Effector CD4-positive, alpha-beta T cell (primary cell): Measurements from ENCODE around the gene EPHA10.
"Not testable (repeated sequence)": the region's sequence is repeated elsewhere in the genome, so short reads cannot be mapped to it uniquely, and the experiment has no call there.

Experiments
- DNase-seq: peaks from one replicate; pipeline ENCODE4 v3.0.0-alpha.2; 2020
- total RNA-seq: gene quantifications from one replicate; lab custom pipeline; 2026; lab: John Stamatoyannopoulos, UW

Gene EPHA10
- total RNA-seq: 0.94 reads per million

DNA sequence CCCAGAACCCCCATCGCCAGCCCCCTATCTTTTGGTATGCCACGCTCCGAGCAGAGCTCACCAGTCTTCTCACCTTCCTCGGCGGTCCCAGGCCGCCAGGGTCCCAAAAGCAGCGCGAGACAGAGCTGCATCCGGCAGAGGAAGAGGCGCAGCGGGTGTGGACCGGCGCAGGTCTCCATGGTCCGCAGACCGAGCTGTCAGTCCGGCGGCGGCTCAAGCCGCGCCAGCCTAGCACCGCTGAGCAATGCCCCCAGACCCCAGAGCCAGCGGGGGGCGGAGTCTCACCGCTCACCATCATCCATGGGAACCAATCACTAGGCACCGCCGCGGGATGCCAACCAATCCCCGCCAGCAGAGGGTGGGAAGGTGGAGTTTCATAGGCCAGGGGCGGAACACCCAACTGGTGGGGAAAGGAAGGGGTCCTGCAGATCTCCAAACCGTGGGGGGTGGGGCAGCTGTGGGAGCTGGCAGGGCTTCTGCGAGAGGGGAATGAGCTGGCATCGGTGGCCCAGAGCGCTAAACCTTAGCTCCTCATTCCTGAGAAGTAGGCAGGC, at the start of gene EPHA10:
TSS of gene EPHA10 (minus strand) at position 233 of the 554 bp plus-strand sequence. CDS start at position 179, 54 bp downstream.
- no peak for DNase-seq

DNA sequence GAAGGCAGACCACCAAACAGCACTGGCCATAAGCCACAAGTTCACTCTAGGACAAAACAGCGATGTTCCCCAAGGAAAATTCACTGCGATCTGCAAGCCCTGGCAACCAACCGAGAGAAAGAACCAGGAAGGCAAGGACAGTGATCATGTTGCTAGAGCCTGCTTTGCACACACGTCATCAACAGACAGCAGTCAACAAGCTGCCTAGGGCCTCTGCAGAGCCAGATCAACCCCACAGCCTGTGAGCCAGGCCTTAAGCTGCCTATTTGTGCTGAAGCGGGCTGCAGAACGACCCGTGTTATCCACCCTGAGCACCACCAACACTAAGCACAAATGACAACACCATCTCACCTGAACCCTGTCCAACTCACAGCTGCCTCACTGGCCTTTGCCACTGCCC, 49.3 kb upstream of the EPHA10 start:
- no peak for DNase-seq

DNA sequence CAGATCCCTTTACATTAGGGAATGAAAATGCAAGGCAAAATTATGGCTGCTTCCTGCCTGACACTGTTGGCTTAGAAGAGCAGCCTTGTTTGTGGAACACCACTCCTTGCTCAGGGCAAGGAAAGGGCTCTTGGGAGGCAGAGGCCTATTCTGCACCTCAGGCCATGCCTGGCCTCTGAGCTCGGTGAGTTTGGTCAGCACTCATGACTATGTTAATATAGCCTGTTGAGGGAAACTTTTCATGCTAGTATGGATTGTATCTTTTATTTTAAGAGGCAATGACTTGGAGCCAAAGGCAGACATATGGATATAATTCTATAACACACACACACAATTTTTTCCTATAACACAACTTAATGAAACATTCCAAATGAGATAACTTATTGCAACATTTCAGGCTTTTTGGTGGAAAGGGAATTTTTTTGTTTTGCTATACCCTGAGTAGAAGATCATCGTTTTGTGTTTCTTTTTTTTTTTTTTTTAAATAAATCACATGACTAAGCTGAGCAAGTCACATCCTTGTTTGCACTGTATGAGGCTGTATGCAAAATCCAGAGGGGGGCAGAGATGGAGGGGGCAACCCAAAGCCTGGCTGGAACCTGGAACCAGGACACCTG, 48.7 kb upstream of the EPHA10 start:
- DNase-seq: no peak

DNA sequence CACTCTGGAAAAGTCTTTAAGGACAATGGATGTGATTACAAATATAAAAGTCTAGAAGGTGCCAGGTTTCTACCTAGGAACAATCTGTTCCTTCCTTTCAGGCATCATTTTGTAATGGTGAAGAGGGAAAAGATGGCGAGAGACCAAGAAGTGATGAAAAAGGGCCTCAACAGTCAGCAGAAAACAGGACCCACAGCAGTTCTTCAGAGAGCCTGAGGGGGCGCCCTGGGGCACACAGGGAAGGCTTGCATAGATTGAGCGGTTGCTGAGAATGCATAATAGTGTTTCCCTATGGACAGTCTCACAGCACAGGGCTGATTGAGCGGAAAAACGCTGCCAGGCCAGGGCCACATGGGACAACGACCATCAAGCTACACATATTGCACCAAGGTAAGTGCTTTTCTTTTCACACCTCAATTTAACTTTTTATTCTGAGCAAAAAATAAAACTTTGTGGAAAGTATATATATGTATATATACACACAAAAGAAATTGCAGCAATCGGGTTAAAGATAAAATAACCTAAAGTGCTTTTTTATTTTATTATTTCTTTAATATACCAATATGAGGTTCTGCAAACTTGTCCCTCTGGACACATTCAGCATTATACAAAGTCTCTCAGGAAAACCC, 46.2 kb upstream of the EPHA10 start:
- DNase-seq: peak; percentile 51

DNA sequence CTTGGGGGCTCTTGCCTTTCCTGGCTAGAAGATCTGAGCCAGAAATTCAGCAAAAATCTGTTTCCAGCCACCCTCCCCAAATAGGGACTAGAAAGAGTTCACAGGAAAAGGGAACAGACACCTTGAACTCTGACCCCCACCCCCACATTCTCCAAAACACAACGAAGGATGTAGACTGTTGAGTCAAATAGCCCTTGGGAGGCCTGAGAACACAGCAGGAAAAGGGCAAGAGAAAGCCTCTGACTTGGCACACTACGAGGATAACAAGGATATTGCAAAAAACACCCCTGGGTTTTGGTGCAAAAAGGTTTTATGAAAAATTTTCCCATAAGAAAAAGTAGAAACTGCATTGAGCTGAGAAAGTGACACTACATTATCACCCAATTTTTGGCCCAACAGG, 45.0 kb upstream of the EPHA10 start:
- no peak for DNase-seq

DNA sequence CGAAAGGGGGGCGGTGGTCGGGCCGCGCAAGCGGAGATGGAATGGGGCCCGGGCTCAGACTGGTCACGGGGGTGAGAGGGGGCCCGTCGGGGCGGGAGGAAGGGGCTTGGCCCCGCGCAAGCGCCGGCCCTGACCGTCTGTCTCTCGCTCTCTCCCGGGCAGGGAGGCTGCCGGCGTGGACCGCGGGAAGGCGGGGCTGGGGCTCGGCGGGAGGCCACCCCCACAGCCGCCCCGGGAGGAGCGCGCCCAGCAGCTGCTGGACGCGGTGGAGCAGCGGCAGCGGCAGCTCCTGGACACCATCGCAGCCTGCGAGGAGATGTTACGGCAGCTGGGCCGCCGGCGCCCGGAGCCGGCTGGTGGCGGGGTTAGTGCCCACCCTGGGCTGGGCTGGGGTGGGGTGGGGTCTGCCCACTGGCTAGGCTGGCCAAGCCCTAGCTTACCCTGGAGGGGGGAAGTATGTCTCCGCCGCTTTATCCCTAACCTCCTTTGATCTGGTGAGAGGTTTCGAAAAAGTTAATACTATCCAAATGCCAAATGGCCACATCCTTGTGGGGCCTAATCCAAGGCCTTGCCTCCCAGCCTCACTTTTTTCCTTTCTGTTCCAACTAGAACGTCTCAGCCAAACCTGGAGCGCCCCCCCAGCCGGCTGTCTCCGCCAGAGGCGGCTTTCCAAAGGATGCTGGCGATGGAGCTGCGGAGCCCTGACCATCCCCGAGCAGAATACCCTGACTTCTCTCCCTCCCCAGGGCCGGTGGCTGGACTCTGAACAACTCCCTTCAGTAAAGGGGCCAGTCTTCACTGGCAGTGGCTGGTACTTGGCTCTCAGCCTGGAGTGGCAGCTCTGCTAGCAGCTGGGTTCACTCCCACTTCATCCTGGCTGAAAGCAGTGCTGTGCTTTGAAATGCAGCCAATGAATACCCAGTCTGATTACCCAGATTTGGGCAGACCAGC, 43.7 kb upstream of the EPHA10 start:
- DNase-seq: peak; percentile 43

DNA sequence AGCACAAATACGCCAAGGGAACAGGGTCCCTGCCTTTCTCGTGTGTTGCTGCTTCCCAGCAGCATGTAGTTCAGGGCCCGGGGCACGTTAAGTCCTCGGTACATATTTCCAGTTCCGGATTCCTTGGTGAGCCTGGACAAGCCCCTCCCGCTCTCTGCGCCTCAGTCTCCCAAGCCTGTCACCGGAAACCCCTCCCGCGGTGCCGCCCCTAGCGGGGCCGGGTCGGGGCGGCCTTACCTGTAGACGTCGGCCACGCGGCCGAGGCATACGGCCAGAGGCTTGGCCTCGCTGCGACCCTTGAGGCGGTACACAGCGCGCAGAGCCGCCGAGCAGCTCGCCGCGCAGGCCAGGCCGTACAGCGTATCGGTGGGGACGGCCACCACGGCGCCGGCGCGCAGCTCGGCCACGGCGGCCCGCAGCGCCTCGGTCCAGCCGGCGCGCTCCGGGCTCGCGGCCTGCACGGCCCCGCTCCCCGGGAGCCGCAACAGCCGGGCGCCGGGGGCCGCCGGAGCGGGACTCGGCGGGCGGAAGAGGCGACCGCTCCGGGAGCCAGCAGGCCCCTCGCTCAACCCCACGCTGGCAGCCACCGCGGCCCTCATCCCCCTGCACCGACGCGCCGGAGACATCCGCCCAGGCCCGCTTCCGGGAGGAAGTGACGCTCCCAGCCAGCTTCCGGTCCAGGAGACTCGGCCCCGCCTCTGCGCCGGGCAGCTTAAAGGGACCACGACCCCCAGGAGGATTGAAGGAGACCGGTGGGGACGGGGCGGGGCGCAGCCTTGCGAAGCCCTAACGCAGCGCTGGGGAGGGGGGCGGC, 42.8 kb upstream of the EPHA10 start, which contains the start of the genes C1orf122 and YRDC:
TSS of gene C1orf122 (plus strand) at position 236 of the 814 bp plus-strand sequence. CDS start 615 bp downstream, outside the sequence.
TSS of gene YRDC (minus strand) at position 654 of the 814 bp plus-strand sequence. CDS start at position 626, 28 bp downstream.
- DNase-seq: peak; percentile 90

DNA sequence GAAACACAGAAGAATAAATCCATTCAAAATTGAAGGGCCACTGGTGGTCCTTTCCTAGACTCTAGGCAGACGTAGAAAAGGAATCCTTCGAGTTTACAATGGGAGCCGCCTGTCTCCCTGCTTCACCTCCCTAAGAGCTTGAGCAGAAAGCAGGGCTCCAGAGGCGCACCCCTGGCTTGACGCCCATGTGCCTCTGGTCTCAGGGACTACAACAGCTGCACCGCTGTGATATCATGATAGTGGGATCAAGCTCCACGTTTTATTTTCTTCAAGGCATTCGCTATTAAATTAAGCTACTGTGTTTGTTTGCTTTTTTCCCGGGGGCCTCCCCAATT, 42.3 kb upstream of the EPHA10 start:
- DNase-seq: no peak

DNA sequence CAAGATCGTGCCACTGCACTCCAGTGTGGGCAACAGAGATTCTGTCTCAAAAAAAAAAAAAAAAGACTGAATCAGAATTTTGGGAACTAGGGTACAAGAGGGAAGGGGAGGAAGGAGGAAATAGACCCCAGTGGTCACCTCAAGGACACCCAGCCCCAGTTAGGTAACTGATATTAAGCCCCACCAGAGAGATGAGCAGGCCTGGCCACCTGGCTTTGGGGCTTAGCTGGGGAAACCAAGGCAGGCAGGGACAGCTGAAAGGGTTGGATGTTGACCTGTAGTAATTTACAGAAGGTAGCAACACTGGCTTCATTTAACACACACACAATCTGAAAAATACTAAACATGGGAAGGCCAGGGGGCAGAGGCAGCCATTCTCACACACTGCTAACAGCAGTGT, 37.5 kb upstream of the EPHA10 start:
- DNase-seq: no peak

DNA sequence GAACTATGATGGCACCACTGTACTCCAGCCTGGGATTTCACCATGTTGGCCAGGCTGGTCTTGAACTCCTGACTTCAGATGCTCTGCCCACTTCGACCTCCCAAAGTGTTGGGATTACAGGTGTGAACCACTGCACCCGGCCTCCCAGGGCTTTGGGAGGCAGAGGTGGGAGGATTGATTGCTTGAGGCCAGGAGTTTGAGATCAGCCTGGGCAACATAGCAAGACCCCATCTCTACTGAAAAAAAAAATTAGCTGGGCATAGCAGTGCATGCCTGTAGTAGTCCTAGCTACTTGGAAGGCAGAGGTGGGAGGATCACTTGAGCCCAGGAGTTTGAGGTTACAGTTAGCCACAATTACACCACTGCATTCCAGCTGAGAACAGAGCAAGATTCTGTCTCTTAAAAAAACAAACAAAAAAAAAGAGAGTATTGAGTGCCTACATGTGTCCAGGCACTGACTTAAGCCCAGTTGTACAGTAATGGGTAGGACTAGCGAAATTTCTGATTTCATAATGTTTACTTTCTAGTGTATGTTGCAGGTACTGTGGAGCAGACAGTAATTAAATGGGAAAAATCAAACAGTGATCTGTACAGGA, 32.9 kb upstream of the EPHA10 start:
- no peak for DNase-seq

DNA sequence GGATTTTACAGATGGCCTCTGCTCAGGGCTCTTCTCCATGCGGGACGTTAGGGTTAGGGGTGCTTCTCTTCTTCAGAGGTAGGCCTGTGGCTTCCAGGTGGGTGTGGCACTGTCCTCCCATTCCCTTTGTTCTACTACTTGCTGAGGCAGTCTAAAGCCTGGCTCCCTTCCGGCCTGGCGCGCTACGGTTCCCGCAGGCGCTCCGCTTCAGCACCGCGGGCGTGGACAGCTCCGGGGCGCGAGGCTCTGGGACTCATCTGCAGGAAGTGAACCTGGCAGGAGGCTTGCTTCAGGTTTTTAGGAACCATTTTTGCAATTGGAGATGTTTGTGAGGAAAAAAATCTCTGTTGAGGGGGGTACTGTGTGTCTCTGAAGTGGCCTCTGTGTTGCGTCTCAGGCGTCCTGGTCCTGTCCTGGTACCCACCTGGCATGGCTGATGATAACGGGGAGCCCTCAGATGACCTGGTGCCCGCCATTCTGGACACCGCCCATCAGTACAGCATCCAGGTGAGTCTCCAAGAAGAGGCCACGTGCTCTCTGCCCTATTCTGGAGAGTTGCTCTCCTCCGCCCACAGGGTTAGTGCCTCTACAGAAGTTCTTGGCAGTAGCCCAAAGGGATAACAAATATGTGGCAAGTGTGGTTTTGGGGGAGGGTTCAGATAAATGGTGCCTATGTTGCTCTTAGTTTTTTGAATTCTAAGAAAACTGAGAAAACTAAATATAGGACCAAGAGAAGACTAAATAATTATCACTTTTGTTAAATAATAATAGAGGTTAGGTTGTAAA, 30.6 kb upstream of the EPHA10 start:
- no peak for DNase-seq

DNA sequence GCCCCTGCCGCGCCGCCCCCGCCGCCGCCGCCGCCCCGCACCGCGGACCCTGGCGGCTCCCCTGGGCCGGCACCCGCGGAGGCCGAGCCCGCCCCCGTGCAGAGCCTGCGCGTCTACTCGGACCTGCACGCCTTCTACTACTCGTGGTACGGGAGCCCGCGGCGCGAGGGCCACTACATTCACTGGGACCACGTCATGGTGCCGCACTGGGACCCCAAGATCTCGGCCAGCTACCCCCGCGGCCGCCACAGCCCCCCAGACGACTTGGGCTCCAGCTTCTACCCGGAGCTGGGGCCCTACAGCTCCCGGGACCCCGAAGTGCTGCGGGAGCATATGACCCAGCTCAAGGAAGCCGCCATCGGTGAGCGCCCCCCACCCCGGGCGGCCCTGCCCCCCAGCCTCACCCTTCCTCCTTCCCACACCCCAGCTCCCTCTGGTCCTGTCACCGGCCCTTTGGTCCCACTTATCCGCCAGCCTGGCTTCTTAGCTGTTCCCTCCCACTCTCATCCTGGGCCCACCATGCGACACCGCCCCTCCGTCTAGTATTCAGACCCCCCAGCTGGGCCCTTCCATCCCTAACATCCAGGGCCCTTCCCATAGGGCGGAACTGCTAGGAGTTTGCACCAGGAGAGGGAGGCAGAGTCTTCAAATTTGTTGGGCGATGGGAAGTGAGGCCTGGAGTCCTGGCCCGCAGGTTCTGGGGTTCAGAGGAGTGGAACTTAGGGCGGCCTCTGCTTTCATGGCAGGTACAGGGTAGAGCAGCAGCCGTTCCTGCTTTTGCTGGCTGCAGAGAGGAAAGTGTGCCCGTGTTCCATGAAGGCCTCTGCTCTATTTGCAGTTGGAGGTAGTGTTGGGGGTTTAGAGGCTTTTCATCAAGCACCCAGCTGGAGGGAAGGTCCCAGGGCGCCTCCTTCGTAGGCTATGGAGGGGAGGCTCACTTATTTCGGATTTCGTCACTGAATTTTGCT, 29.7 kb upstream of the EPHA10 start:
- DNase-seq: no peak

DNA sequence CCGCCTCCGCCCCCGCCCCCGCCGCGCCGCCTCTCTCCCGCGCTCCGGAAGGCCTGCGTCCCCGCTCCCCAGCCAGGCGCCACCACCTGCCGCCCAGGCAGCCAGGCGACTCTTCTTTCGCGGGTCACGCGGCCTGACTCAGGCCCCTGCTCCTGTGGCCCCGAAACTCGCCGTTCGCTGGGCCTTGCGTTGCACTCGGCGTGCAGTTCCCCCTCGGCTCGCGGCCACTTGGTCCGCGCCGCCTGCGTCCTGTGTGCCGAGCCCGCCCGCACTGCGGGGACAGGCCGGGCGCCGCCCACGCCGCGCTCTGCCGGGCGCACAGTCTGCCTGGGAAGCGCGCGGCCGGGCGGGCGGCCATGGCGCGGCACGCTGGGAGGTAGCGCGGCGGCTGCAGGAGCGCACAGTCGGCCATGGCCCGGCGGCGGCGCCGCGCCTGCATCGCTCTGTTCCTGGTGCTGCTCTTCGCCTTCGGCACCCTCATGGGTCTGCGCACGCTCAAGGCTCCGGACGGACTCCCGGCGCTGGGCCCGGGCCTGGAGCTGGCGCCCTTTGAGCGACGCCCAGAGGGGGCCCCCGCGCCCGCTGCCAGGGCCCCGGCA, 29.0 kb upstream of the EPHA10 start, which contains the start of gene MANEAL:
TSS of gene MANEAL (plus strand) at position 75 of the 599 bp plus-strand sequence. CDS start at position 411, 336 bp downstream.
- DNase-seq: no peak

DNA sequence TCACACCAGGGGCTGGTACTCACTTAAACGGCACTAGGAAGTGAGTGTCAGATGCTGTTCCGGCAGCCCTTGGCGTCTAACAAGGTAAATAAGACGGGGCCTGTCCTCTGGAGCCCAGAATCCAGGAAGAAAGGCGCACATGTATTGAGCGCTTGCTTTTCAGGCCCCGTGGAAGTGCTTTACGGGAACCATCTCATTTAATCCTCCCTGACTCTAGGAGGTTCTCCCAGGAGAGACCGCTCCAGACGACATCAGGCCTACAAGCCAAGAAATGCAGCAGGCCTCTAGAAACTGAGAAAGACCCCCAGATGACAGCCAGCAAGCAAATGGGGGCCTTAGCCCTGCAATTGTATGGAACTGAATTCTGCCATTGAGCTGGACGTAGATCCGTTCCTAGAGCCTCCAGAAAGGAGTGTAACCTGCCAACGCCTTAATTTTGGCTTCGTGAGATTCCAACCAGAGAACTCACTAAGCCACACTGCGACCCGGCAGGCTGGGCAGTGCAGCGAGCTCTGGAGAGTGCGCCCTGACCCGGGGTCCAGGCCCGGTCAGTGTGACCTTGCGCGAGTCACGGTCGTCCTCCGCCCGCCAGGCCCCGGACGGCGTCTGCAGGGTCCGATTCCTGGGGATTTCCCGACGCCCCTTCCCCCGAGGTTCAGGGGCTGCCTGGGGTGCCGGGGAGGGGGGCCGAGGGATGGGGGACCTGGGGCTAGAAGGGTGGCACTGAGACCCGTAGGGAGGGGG, 28.2 kb upstream of the EPHA10 start:
- no peak for DNase-seq

DNA sequence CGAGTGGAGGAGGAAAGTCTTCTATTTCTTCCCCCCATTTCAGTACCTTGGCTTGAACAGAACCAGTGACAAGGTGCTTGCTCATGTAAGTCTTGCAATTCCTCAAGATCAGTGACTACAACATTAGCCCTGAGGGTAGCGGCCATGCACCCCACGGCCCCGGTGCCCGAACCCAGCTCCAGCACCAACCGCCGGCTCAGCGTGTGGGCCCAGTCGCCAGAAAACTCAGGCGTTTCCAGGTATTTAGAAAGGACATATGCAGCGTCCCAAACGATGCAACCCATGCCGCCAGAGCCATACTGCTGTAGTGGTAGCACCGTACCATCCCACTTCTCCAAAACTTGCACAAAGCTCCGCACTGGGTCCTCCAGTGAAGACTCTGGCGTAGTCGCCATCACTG, 17.6 kb upstream of the EPHA10 start:
- no peak for DNase-seq

DNA sequence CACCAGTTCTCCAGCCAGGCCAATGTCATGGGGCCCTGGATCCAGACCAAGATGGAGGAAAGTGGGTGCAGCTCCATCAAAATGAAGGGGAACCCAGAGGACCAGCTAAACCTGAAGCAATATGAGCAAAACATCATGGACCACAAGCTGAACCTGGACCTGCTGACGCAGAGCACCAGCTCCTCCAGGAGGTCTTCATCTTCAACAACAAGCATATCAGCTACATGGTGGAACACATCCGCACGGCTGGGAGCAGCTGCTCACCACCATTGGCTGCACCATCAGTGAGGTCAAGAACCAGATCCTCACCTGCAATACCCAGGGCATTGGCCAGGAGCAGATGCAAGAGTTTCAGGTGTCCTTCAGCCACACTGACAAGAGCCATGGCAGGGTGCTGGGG, 13.7 kb upstream of the EPHA10 start:
- no peak for DNase-seq

DNA sequence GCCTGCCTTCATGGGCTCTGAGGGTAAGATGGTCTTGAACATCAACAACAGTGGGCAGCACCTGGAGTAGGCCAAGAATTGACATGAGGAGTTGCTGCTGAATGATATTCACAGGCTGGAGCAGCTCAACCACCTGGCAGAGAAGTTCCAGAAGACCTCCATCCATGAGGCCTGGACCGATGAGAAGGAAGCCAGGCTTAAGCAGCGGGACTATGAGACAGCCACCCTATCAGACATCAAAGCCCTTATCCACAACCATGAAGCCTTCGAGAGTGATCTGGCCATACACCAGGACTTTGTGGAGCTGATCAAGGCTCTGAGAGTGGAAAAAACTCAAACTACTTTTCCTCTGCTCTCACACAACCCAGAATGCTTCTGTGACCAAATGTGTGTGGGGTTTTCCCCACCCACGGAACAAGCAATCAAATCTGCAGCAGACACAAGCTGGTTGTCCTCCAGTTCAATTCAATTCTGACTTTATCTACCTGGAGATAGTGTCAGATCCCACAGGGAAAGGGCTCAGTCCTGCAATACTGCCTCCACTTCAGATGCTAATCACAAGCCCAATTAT, 12.1 kb upstream of the EPHA10 start:
- DNase-seq: no peak

DNA sequence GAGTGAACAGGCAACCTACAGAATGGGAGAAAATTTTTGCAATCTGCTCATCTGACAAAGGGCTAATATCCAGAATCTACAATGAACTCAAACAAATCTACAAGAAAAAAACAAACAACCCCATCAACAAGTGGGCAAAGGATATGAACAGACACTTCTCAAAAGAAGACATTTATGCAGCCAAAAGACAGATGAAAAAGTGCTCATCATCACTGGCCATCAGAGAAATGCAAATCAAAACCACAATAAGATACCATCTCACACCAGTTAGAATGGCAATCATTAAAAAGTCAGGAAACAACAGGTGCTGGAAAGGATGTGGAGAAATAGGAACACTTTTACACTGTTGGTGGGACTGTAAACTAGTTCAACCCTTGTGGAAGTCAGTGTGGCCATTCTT, 6.5 kb upstream of the EPHA10 start:
- not testable (repeated sequence) for DNase-seq
